ENCODE measurements around the gene SPEN. TPM values are rescaled to one million over a fixed set of nuclear protein-coding genes. Genes with fewer than 3 reads are reported as not detected.
"Not testable (repeated sequence)": the region's sequence is repeated elsewhere in the genome, so short reads cannot be mapped to it uniquely, and the experiment has no call there.

The SPEN gene
- total RNA-seq, 4 donors from 2014 or later: 18.8 to 104 (median 73.8) TPM

DNA sequence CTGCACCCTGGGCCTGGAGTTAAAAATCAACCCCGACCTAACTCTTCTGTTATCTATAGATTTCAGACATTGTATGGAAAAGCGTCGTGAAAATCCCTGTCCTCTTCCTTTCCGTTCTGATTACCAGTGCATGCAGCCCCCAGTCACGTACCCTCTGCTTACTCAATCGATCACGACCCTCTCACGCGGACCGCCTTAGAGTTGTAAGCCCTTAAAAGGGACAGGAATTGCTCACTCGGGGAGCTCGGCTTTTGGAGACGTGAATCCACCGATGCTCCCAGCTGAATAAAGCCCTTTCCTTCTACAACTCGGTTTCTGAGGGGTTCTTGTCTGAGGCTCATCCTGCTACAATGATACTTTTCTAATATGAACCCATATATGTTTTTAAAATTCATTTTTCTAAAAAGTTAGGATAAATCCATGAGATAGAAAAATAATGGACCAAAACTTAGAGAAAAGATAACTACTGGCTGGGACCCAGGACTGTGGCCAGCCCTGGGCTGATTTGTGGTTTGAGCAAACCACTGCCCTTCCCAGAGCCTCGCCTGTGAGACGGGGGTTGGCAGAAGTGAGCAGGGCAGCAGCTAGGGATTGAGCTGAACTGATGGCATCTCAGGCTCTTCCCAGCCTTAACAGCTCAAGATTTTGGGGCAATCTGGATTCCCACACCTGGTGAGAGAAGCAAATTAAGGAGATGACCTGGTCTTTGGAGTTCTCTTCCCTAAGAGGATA lies 45.1 kb upstream of the SPEN start:
- Histone ChIP-seq H3K27ac (no peak overlapping the region), H3K36me3 (no peaks in the 10 kb centered on the region)
- TF ChIP-seq, protein P1, sequence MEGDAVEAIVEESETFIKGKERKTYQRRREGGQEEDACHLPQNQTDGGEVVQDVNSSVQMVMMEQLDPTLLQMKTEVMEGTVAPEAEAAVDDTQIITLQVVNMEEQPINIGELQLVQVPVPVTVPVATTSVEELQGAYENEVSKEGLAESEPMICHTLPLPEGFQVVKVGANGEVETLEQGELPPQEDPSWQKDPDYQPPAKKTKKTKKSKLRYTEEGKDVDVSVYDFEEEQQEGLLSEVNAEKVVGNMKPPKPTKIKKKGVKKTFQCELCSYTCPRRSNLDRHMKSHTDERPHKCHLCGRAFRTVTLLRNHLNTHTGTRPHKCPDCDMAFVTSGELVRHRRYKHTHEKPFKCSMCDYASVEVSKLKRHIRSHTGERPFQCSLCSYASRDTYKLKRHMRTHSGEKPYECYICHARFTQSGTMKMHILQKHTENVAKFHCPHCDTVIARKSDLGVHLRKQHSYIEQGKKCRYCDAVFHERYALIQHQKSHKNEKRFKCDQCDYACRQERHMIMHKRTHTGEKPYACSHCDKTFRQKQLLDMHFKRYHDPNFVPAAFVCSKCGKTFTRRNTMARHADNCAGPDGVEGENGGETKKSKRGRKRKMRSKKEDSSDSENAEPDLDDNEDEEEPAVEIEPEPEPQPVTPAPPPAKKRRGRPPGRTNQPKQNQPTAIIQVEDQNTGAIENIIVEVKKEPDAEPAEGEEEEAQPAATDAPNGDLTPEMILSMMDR (IDR thresholded peaks at IDR 0.05): no peak
- no peak for TF ChIP-seq POLR2A (IDR thresholded peaks at IDR 0.05)

GRCh38 chr1:15803380-15803779 lies 44.1 kb upstream of the SPEN start:
- H3K36me3 ChIP-seq: no peaks in the 10 kb centered on the region
- no peaks in the 10 kb centered on the region for H3K9me3 ChIP-seq
- no peak overlapping the region for H3K4me3 ChIP-seq
- no peak for DNase-seq
- intact Hi-C loops (cut with DNase I; ENCODE audit: low total_unique reads): no loop called here
- no peak for TF ChIP-seq POLR2A (IDR thresholded peaks at IDR 0.05)
- TF ChIP-seq, protein P1 (IDR thresholded peaks at IDR 0.05): peak in 2 of 4 experiments; percentile 32 to 38
- H3K27me3 ChIP-seq: no peaks in the 10 kb centered on the region
- peaks cover 3 to 20% of the 10 kb centered on the region in 2 donors for H3K4me1 ChIP-seq
- H3K27ac ChIP-seq: no peak overlapping the region

More for the DNA sequence above, 45.1 kb upstream of the SPEN start:
- intact Hi-C loops (cut with DNase I; ENCODE audit: low total_unique reads): no loop called here
- H3K4me3 ChIP-seq: no peak overlapping the region
- peaks cover 3 to 20% of the 10 kb centered on the region in 2 donors for H3K4me1 ChIP-seq
- no peaks in the 10 kb centered on the region for H3K9me3 ChIP-seq
- no peaks in the 10 kb centered on the region for H3K27me3 ChIP-seq
- no peak for DNase-seq

DNA sequence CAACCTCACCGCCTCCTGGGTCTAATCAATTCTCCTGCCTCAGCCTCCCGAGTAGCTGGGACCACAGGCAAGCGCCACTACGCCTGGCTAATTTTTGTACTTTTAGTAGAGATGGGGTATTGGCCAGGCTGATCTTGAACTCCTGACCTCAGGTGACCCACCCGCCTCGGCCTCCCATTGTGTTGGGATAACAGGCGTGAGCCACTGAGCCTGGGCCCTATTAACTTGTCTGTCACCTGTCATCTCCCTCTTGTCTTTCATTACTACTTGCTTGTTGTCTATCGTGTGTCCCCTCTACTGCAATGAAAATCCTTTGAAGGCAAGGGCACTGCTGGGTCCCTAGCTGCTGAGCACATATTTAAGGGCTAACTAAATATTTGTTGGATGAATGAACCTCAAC lies 43.4 kb upstream of the SPEN start:
- Histone ChIP-seq H3K27me3 (no peaks in the 10 kb centered on the region), H3K9me3 (no peaks in the 10 kb centered on the region), H3K4me1 (peaks cover 3 to 19% of the 10 kb centered on the region in 2 donors), H3K4me3 (no peak overlapping the region), H3K27ac (no peak overlapping the region), H3K36me3 (no peaks in the 10 kb centered on the region)
- TF ChIP-seq, protein P1 (IDR thresholded peaks at IDR 0.05): no peak
- TF ChIP-seq POLR2A (IDR thresholded peaks at IDR 0.05): no peak
- intact Hi-C loops (cut with DNase I; ENCODE audit: low total_unique reads): no loop called here
- DNase-seq: no peak

- Histone ChIP-seq H3K9me3 (no peaks in the 10 kb centered on the region), H3K27me3 (no peaks in the 10 kb centered on the region), H3K4me1 (no peaks in the 10 kb centered on the region), H3K4me3 (no peak overlapping the region), H3K36me3 (no peaks in the 10 kb centered on the region), H3K27ac (no peak overlapping the region)
- no peak for TF ChIP-seq POLR2A (IDR thresholded peaks at IDR 0.05)
- TF ChIP-seq, protein P1 (IDR thresholded peaks at IDR 0.05): no peak
- DNase-seq: no peak
- intact Hi-C loops (cut with DNase I; ENCODE audit: low total_unique reads): no loop called here
Measured at GRCh38 chr1:15807121-15807520, 40.4 kb upstream of the SPEN start.

- H3K27me3 ChIP-seq; H3K9me3 ChIP-seq; H3K4me3 ChIP-seq; H3K4me1 ChIP-seq; DNase-seq; intact Hi-C loops (cut with DNase I; ENCODE audit: low total_unique reads); H3K36me3 ChIP-seq; H3K27ac ChIP-seq: not testable (repeated sequence)
Measured at GRCh38 chr1:15807549-15807948, 40.0 kb upstream of the SPEN start, which contains the start of gene UQCRHL. Gene UQCRHL, minus strand, starts transcription at chr1:15807649. Its CDS starts 0 bp downstream, at chr1:15807649.

Measured in uterus (tissue), 4 donors.